ENCODE data around the gene KPNA2. TPM values are rescaled to one million over a fixed set of nuclear protein-coding genes. Genes with fewer than 3 reads are reported as not detected.

The KPNA2 gene
- total and polyA plus RNA-seq, 9 of the 15 experiments (the other 6 are each of a cell fraction or from before 2014, with no cell fraction given) = 132 to 984 (median 241) TPM

DNA sequence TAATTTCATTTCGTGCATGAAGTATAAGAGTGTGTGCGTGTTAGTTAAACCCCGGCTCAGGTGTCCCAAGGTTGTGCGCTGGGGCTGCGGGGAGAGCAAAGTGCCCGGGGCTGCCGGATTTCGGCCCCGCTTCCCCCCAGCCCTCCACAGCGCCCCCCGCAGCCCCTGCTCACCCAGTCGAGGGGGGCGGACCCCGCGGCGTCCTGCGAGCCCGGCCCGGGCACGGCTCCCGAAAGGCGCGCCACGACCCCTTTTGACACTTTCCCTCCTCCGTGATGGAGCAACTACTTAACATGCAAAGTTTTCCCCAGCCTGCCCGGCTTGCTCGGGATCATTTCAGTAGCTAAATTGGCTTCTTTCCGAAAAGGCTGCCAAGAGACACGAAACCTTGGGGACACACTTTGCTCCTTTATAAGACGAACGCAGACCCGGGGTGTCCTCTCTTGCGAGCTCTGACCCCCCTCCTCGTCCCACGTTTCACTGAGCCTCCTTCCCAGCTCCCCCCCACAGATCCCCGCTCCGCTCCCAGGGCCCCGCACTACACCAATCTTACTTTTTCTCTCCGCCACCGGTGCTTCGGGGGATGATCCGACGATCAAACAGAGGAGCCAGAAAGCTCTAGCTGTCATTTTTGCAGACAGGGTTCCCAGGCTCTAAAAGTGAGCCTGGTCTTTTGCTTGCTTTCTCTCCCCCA, 39.8 kb upstream of the KPNA2 start (continued):
- TF ChIP-seq, protein P1, sequence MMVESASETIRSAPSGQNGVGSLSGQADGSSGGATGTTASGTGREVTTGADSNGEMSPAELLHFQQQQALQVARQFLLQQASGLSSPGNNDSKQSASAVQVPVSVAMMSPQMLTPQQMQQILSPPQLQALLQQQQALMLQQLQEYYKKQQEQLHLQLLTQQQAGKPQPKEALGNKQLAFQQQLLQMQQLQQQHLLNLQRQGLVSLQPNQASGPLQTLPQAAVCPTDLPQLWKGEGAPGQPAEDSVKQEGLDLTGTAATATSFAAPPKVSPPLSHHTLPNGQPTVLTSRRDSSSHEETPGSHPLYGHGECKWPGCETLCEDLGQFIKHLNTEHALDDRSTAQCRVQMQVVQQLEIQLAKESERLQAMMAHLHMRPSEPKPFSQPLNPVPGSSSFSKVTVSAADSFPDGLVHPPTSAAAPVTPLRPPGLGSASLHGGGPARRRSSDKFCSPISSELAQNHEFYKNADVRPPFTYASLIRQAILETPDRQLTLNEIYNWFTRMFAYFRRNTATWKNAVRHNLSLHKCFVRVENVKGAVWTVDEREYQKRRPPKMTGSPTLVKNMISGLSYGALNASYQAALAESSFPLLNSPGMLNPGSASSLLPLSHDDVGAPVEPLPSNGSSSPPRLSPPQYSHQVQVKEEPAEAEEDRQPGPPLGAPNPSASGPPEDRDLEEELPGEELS (CRISPR knock-in tag; IDR thresholded peaks at IDR 0.05; ENCODE audit: borderline replicate concordance) = no peak
- TF ChIP-seq BCL6 (CRISPR knock-in tag; IDR thresholded peaks at IDR 0.05) = no peak
- TF ChIP-seq, protein P2, sequence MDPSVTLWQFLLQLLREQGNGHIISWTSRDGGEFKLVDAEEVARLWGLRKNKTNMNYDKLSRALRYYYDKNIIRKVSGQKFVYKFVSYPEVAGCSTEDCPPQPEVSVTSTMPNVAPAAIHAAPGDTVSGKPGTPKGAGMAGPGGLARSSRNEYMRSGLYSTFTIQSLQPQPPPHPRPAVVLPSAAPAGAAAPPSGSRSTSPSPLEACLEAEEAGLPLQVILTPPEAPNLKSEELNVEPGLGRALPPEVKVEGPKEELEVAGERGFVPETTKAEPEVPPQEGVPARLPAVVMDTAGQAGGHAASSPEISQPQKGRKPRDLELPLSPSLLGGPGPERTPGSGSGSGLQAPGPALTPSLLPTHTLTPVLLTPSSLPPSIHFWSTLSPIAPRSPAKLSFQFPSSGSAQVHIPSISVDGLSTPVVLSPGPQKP (CRISPR knock-in tag; IDR thresholded peaks at IDR 0.05) = no peak
- TF ChIP-seq, protein P3, sequence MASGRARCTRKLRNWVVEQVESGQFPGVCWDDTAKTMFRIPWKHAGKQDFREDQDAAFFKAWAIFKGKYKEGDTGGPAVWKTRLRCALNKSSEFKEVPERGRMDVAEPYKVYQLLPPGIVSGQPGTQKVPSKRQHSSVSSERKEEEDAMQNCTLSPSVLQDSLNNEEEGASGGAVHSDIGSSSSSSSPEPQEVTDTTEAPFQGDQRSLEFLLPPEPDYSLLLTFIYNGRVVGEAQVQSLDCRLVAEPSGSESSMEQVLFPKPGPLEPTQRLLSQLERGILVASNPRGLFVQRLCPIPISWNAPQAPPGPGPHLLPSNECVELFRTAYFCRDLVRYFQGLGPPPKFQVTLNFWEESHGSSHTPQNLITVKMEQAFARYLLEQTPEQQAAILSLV (tag; IDR thresholded peaks at IDR 0.05) = no peak
- no peak for TF ChIP-seq RBM17 (IDR thresholded peaks at IDR 0.05; ENCODE audit: borderline replicate concordance, low read depth, low read length)
- no peak for TF ChIP-seq ZC3H8 (IDR thresholded peaks at IDR 0.05)
- TF ChIP-seq KDM1A (IDR thresholded peaks at IDR 0.05) = no peak
- TF ChIP-seq PCBP1 (IDR thresholded peaks at IDR 0.05; ENCODE audit: low read depth, low read length, poor library complexity, severe bottlenecking) = no peak
- TF ChIP-seq, protein P4, sequence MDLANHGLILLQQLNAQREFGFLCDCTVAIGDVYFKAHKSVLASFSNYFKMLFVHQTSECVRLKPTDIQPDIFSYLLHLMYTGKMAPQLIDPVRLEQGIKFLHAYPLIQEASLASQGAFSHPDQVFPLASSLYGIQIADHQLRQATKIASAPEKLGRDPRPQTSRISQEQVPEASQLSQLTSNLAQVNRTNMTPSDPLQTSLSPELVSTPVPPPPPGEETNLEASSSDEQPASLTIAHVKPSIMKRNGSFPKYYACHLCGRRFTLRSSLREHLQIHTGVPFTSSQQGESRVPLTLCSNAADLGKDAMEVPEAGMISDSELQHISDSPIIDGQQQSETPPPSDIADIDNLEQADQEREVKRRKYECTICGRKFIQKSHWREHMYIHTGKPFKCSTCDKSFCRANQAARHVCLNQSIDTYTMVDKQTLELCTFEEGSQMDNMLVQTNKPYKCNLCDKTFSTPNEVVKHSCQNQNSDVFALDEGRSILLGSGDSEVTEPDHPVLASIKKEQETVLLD (IDR thresholded peaks at IDR 0.05) = no peak
- TF ChIP-seq MCM7 (IDR thresholded peaks at IDR 0.05) = no peak
- TF ChIP-seq FOXM1 (IDR thresholded peaks at IDR 0.05; ENCODE audit: low read depth) = no peak
- TF ChIP-seq FOXM1 (CRISPR knock-in tag; IDR thresholded peaks at IDR 0.05; ENCODE audit: low read depth) = no peak
- TF ChIP-seq, protein P5, sequence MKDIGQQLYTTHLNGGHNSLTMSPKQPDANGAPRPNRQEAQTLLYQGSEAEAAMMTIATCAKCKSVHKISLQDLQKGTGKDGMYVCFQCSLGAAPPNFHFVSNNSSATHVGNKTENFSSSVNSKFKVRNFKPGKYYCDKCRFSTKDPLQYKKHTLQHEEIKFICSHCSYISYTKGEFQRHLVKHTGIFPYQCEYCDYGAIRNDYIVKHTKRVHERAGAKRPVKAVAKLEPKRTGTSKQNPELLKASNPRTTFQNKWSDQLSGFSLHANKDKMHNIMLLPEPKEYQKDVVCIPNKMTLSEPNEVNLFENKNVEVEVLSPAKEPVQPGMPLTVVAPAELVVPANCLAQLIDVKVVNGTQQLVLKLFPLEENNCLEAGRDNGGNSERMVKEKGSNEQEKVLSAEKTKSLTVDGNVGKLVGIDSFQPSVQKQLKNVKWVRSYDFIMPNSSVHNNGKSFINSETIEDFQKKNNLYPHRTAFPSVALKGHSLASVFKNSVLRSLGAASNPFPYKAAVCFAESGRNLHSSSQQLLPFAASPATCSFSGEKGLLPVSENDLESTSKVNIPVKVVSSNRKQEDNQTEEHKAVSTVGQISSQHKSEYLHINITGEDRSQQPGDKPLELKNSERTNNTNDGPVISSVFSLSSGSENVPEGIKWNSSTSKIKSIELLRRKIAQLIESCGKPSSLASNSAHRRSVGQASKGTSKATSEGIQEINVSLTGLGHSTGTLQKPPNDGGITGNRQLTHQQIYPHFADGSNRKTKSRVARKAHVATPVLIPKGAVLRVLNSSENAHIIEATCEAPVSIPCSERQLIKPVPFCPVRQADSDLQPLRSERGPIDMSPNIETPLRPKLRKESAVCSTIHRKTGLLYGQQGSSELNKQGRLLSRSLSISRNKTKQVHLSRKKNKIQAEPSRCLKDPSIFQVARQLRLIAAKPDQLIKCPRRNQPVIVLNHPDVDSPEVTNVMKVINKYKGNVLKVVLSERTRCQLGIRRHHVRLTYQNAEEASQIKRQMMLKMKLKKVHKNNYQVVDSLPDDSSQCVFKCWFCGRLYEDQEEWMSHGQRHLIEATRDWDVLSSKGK (CRISPR knock-in tag; IDR thresholded peaks at IDR 0.05) = no peak
- TF ChIP-seq, protein P6, sequence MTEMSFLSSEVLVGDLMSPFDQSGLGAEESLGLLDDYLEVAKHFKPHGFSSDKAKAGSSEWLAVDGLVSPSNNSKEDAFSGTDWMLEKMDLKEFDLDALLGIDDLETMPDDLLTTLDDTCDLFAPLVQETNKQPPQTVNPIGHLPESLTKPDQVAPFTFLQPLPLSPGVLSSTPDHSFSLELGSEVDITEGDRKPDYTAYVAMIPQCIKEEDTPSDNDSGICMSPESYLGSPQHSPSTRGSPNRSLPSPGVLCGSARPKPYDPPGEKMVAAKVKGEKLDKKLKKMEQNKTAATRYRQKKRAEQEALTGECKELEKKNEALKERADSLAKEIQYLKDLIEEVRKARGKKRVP (CRISPR knock-in tag; IDR thresholded peaks at IDR 0.05) = no peak

All from K562 (cell line).